HepG2 (cell line): Measurements from ENCODE around the gene RTP5. TPM values are rescaled to one million over a fixed set of nuclear protein-coding genes. Genes with fewer than 3 reads are reported as not detected.
A peak's percentile ranks its signal among the peaks of the same experiment; 100 is the strongest.

ENCODE experiments used
- AHR ChIP-seq: IDR thresholded peaks from 2 replicates; pipeline ENCODE4 v1.6.1; 2018; ENCODE audit warnings: missing genetic modification reagents, missing compliant biosample characterization
- ATAD3A ChIP-seq: sonication (generic); formaldehyde crosslinking; IDR thresholded peaks from 2 replicates; pipeline ENCODE4 v1.4.0; 2020; ENCODE audit warnings: missing genetic modification reagents
- ATF1 ChIP-seq: IDR thresholded peaks from 2 replicates; pipeline ENCODE4 v1.6.1; 2016; ENCODE audit warnings: mild to moderate bottlenecking, control low read depth
- ATF7-NPFF ChIP-seq: sonication (generic); formaldehyde crosslinking; IDR thresholded peaks from 2 replicates; pipeline ENCODE4 v1.8.1; 2023; ENCODE audit warnings: mild to moderate bottlenecking, low read depth, missing genetic modification reagents, moderate library complexity
- CHCHD3 ChIP-seq: sonication (generic); formaldehyde crosslinking; IDR thresholded peaks from 2 replicates; pipeline ENCODE4 v1.8.0; 2022; ENCODE audit warnings: mild to moderate bottlenecking, missing genetic modification reagents, moderate library complexity
- EED ChIP-seq: sonication (generic); formaldehyde crosslinking; IDR thresholded peaks from 2 replicates; pipeline ENCODE4 v1.5.0; 2020; ENCODE audit warnings: mild to moderate bottlenecking, missing genetic modification reagents
- JUN ChIP-seq: sonication (generic); formaldehyde crosslinking; IDR thresholded peaks from 2 replicates; pipeline ENCODE4 v1.4.0; 2020; ENCODE audit warnings: mild to moderate bottlenecking, missing genetic modification reagents
- KLF13 ChIP-seq: sonication (generic); formaldehyde crosslinking; IDR thresholded peaks from 2 replicates; pipeline ENCODE4 v1.4.0; 2020; ENCODE audit warnings: mild to moderate bottlenecking, missing genetic modification reagents
- MATR3 ChIP-seq: sonication (generic); formaldehyde crosslinking; IDR thresholded peaks from 2 replicates; pipeline ENCODE4 v1.4.0; 2020; ENCODE audit warnings: missing genetic modification reagents
- NFKB2 ChIP-seq: sonication (generic); formaldehyde crosslinking; IDR thresholded peaks from 2 replicates; pipeline ENCODE4 v1.4.0; 2020; ENCODE audit warnings: missing genetic modification reagents, borderline replicate concordance
- RXRA ChIP-seq: sonication (generic); formaldehyde crosslinking; IDR thresholded peaks from 2 replicates; pipeline ENCODE4 v1.5.1; 2020; ENCODE audit warnings: missing genetic modification reagents
- SIN3A ChIP-seq: IDR thresholded peaks from 2 replicates; pipeline ENCODE4 v1.6.1; 2011; ENCODE audit warnings: low read depth, mild to moderate bottlenecking, control low read depth, low read length, borderline replicate concordance
- ZBTB3 ChIP-seq: sonication (generic); formaldehyde crosslinking; IDR thresholded peaks from 2 replicates; pipeline ENCODE4 v1.4.0; 2020; ENCODE audit warnings: low read depth, mild to moderate bottlenecking, moderate library complexity, missing genetic modification reagents, borderline replicate concordance
- ZFAT ChIP-seq: sonication (generic); formaldehyde crosslinking; conservative IDR thresholded peaks from 2 replicates; pipeline ENCODE4 v1.8.1; 2023; ENCODE audit warnings: missing genetic modification reagents, inconsistent platforms
- ZFX ChIP-seq: sonication (generic); formaldehyde crosslinking; IDR thresholded peaks from 2 replicates; pipeline ENCODE4 v1.4.0; 2020; ENCODE audit warnings: mild to moderate bottlenecking, low read depth, missing genetic modification reagents, moderate library complexity
- ZNF160 ChIP-seq: sonication (generic); formaldehyde crosslinking; IDR thresholded peaks from 2 replicates; pipeline ENCODE4 v1.8.0; 2022; ENCODE audit warnings: mild to moderate bottlenecking, inconsistent platforms, missing genetic modification reagents
- ZNF224 ChIP-seq: sonication (generic); formaldehyde crosslinking; IDR thresholded peaks from 2 replicates; pipeline ENCODE4 v1.5.0; 2020; ENCODE audit warnings: mild to moderate bottlenecking, missing genetic modification reagents
- ZNF530 ChIP-seq: sonication (generic); formaldehyde crosslinking; IDR thresholded peaks from 2 replicates; pipeline ENCODE4 v1.5.0; 2020; ENCODE audit warnings: low read depth, mild to moderate bottlenecking, missing genetic modification reagents
- ZNF670 ChIP-seq: sonication (generic); formaldehyde crosslinking; IDR thresholded peaks from 2 replicates; pipeline ENCODE4 v1.8.0; 2022; ENCODE audit warnings: mild to moderate bottlenecking, missing genetic modification reagents, borderline replicate concordance
- polyA plus RNA-seq, 8 experiments: library from polyadenylated mRNA; depleted of rRNA in 3 of 8; stranded (reverse) in 7 of 8; unstranded in 1 of 8; fragments of >200 nt; fragmentation: Illumina TruSeq in 4 of 8; extraction: Trizol in 4 of 8; gene quantifications; 2 replicates each; pipeline versions ENCODE4 v1.2.1 to v1.2.3, GENCODE V29; 2011 to 2016; ENCODE audit warnings: low read depth in 4 of 8, missing spikeins in 1 of 8, mixed read lengths in 1 of 8; ENCODE audit not compliant: insufficient read depth in 1 of 8
- total RNA-seq, 5 experiments: library from RNA; depleted of rRNA; stranded (reverse); fragments of >200 nt; fragmentation: Illumina TruSeq; extraction: Trizol; gene quantifications; 2 replicates each; pipeline ENCODE4 v1.2.3, GENCODE V29; 2016; ENCODE audit warnings: low read depth in 1 of 5
- TF ChIP-seq, protein P1 (sequence below): sonication (generic); formaldehyde crosslinking; IDR thresholded peaks from 2 replicates; pipeline ENCODE4 v1.5.0; 2020; ENCODE audit warnings: missing genetic modification reagents
- TF ChIP-seq, protein P2 (sequence below): sonication (generic); formaldehyde crosslinking; IDR thresholded peaks from 2 replicates; pipeline ENCODE4 v1.4.0; 2020; ENCODE audit warnings: missing genetic modification reagents
- TF ChIP-seq, protein P3 (sequence below): sonication (generic); formaldehyde crosslinking; IDR thresholded peaks from 2 replicates; pipeline ENCODE4 v1.5.1; 2020; ENCODE audit warnings: missing genetic modification reagents, mild to moderate bottlenecking, borderline replicate concordance
- TF ChIP-seq, protein P4 (sequence below): sonication (generic); formaldehyde crosslinking; IDR thresholded peaks from 2 replicates; pipeline ENCODE4 v1.8.1; 2023; ENCODE audit warnings: mild to moderate bottlenecking, missing genetic modification reagents

RTP5 gene
- total and polyA plus RNA-seq, 2 of the 13 experiments (the other 11 are each of a cell fraction or from before 2014, with no cell fraction given) = not detected

DNA sequence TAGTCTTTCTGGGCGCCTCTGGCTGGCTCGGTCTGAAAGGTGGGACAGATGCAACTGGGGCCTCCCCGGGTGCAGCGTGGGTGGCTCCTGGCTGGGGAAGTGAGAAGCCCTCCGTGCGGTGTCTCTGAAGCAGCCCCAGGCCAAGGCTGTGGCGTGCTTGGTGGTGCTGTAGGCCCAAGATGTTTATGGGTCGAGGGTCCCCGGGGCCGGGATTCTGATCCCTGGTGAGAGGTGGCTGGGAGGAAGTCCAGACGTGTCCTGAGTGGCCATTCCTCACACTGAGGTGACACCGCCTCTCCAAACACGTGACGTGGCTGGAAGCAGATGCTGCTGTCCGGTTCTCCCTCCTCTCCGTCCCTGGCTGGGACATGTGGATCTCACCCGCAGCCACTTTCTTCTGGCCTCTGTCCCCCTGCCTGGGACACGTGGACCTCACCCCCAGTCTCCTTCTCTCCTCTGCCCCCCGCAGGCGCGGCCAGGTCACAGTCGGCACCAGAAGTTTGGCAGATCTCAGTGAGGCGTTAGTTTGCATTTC lies 12.6 kb downstream of the RTP5 start (continued):
- TF ChIP-seq ATF7-NPFF (CRISPR knock-in tag) = 0 out of 2 replicates have a peak, but pooled peaks have one; percentile 2
- TF ChIP-seq, protein P1, sequence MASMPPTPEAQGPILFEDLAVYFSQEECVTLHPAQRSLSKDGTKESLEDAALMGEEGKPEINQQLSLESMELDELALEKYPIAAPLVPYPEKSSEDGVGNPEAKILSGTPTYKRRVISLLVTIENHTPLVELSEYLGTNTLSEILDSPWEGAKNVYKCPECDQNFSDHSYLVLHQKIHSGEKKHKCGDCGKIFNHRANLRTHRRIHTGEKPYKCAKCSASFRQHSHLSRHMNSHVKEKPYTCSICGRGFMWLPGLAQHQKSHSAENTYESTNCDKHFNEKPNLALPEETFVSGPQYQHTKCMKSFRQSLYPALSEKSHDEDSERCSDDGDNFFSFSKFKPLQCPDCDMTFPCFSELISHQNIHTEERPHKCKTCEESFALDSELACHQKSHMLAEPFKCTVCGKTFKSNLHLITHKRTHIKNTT (CRISPR knock-in tag) = no peak
- TF ChIP-seq EED (CRISPR knock-in tag) = no peak
- TF ChIP-seq AHR (CRISPR knock-in tag) = no peak
- TF ChIP-seq ZFAT = no peak
- TF ChIP-seq, protein P2, sequence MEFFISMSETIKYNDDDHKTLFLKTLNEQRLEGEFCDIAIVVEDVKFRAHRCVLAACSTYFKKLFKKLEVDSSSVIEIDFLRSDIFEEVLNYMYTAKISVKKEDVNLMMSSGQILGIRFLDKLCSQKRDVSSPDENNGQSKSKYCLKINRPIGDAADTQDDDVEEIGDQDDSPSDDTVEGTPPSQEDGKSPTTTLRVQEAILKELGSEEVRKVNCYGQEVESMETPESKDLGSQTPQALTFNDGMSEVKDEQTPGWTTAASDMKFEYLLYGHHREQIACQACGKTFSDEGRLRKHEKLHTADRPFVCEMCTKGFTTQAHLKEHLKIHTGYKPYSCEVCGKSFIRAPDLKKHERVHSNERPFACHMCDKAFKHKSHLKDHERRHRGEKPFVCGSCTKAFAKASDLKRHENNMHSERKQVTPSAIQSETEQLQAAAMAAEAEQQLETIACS = no peak
- no peak for TF ChIP-seq KLF13 (CRISPR knock-in tag)
- TF ChIP-seq ATF1 (CRISPR knock-in tag) = no peak
- TF ChIP-seq ZNF530 = no peak
- no peak for TF ChIP-seq SIN3A
- TF ChIP-seq RXRA (CRISPR knock-in tag) = 0 out of 2 replicates have a peak, but pooled peaks have one; percentile 12
- TF ChIP-seq MATR3 (CRISPR knock-in tag) = no peak
- TF ChIP-seq ZBTB3 (CRISPR knock-in tag) = no peak
- no peak for TF ChIP-seq ZFX
- TF ChIP-seq, protein P3, sequence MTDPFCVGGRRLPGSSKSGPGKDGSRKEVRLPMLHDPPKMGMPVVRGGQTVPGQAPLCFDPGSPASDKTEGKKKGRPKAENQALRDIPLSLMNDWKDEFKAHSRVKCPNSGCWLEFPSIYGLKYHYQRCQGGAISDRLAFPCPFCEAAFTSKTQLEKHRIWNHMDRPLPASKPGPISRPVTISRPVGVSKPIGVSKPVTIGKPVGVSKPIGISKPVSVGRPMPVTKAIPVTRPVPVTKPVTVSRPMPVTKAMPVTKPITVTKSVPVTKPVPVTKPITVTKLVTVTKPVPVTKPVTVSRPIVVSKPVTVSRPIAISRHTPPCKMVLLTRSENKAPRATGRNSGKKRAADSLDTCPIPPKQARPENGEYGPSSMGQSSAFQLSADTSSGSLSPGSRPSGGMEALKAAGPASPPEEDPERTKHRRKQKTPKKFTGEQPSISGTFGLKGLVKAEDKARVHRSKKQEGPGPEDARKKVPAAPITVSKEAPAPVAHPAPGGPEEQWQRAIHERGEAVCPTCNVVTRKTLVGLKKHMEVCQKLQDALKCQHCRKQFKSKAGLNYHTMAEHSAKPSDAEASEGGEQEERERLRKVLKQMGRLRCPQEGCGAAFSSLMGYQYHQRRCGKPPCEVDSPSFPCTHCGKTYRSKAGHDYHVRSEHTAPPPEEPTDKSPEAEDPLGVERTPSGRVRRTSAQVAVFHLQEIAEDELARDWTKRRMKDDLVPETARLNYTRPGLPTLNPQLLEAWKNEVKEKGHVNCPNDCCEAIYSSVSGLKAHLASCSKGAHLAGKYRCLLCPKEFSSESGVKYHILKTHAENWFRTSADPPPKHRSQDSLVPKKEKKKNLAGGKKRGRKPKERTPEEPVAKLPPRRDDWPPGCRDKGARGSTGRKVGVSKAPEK (CRISPR knock-in tag) = no peak
- no peak for TF ChIP-seq ATAD3A
- TF ChIP-seq ZNF224 (CRISPR knock-in tag) = no peak
- TF ChIP-seq CHCHD3 (CRISPR knock-in tag) = no peak
- TF ChIP-seq JUN (CRISPR knock-in tag) = no peak
- TF ChIP-seq NFKB2 (CRISPR knock-in tag) = peak; percentile 35; the same call in 1 of the 2 replicates
- no peak for TF ChIP-seq ZNF670
- TF ChIP-seq ZNF160 (CRISPR knock-in tag) = no peak
- TF ChIP-seq, protein P4, sequence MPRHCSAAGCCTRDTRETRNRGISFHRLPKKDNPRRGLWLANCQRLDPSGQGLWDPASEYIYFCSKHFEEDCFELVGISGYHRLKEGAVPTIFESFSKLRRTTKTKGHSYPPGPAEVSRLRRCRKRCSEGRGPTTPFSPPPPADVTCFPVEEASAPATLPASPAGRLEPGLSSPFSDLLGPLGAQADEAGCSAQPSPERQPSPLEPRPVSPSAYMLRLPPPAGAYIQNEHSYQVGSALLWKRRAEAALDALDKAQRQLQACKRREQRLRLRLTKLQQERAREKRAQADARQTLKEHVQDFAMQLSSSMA = no peak
